Hepatocyte (in vitro differentiated cells): Measurements from ENCODE around the gene SLC35A3.
"Not testable (repeated sequence)": the region's sequence is repeated elsewhere in the genome, so short reads cannot be mapped to it uniquely, and the experiment has no call there.

Source experiments
- EZH2 ChIP-seq: fragments of 200-600 bp; sonication (generic); IDR thresholded peaks from 2 replicates; pipeline ENCODE4 v1.6.1; 2016; ENCODE audit warnings: antibody characterized with exemption, mild to moderate bottlenecking, borderline replicate concordance
- EZH2phosphoT487 ChIP-seq: fragments of 200-600 bp; sonication (generic); IDR thresholded peaks from one replicate; pipeline ENCODE4 v1.6.1; 2018; ENCODE audit warnings: antibody characterized with exemption, mild to moderate bottlenecking, low read depth, moderate library complexity; ENCODE audit not compliant: unreplicated experiment, severe bottlenecking

DNA sequence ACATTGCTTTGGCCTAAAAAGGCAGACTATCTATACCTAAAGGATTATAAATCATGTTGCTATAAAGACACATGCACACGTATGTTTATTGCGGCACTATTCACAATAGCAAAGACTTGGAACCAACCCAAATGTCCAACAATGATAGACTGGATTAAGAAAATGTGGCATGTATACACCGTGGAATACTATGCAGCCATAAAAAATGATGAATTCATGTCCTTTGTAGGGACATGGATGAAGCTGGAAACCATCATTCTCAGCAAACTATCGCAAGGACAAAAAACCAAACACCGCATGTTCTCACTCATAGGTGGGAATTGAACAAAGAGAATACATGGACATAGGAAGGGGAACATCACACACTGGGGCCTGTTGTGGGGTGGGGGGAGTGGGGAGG lies 9.5 kb upstream of the SLC35A3 start:
- not testable (repeated sequence) for TF ChIP-seq EZH2, EZH2phosphoT487
